ENCODE measurements around the gene CACNA1E.

The CACNA1E gene

GRCh38 chr1:181659321-181659957 is 176.1 kb downstream of the CACNA1E start:
- Mint-ChIP-seq H3K27me3 (ENCODE audit: low read depth) (peaks cover 9% of the 10 kb centered on the region), H3K27ac (no peak overlapping the region), H3K4me1 (ENCODE audit: low read depth) (no peaks in the 10 kb centered on the region), H3K9me3 (no peaks in the 10 kb centered on the region), H3K36me3 (ENCODE audit: low read depth) (no peaks in the 10 kb centered on the region), H3K4me3 (no peak overlapping the region)
- DNase-seq (ENCODE audit: low spot score), result no peak

- H3K27ac Mint-ChIP-seq, result no peak overlapping the region
- H3K4me3 Mint-ChIP-seq, result no peak overlapping the region
- no peaks in the 10 kb centered on the region for H3K36me3 Mint-ChIP-seq (ENCODE audit: low read depth)
- DNase-seq (ENCODE audit: low spot score), result no peak
- no peaks in the 10 kb centered on the region for H3K4me1 Mint-ChIP-seq (ENCODE audit: low read depth)
- H3K27me3 Mint-ChIP-seq (ENCODE audit: low read depth), result peaks cover 12% of the 10 kb centered on the region
- H3K9me3 Mint-ChIP-seq, result no peaks in the 10 kb centered on the region
Observed at GRCh38 chr1:181660621-181661020, 177.3 kb downstream of the CACNA1E start.

- Mint-ChIP-seq H3K4me1 (ENCODE audit: low read depth) (no peaks in the 10 kb centered on the region), H3K27me3 (ENCODE audit: low read depth) (peaks cover 14% of the 10 kb centered on the region), H3K27ac (no peak overlapping the region), H3K9me3 (no peaks in the 10 kb centered on the region), H3K4me3 (no peak overlapping the region), H3K36me3 (ENCODE audit: low read depth) (no peaks in the 10 kb centered on the region)
- no peak for DNase-seq (ENCODE audit: low spot score)
Observed at GRCh38 chr1:181661569-181661968, 178.3 kb downstream of the CACNA1E start.

- H3K9me3 Mint-ChIP-seq, result no peaks in the 10 kb centered on the region
- no peak overlapping the region for H3K27ac Mint-ChIP-seq
- peaks cover 18% of the 10 kb centered on the region for H3K27me3 Mint-ChIP-seq (ENCODE audit: low read depth)
Observed at GRCh38 chr1:181662606-181663005, 179.3 kb downstream of the CACNA1E start.

GRCh38 chr1:181664543-181664942 is 181.2 kb downstream of the CACNA1E start:
- no peak for DNase-seq (ENCODE audit: low spot score)
- Mint-ChIP-seq H3K27ac (no peak overlapping the region), H3K4me3 (no peak overlapping the region), H3K9me3 (no peaks in the 10 kb centered on the region), H3K27me3 (ENCODE audit: low read depth) (peaks cover 11% of the 10 kb centered on the region), H3K4me1 (ENCODE audit: low read depth) (no peaks in the 10 kb centered on the region), H3K36me3 (ENCODE audit: low read depth) (no peaks in the 10 kb centered on the region)

More at GRCh38 chr1:181662606-181663005, 179.3 kb downstream of the CACNA1E start:
- no peak overlapping the region for H3K4me3 Mint-ChIP-seq
- DNase-seq (ENCODE audit: low spot score), result no peak
- H3K4me1 Mint-ChIP-seq (ENCODE audit: low read depth), result no peaks in the 10 kb centered on the region
- no peaks in the 10 kb centered on the region for H3K36me3 Mint-ChIP-seq (ENCODE audit: low read depth)

- DNase-seq (ENCODE audit: low spot score), result no peak
- H3K27me3 Mint-ChIP-seq (ENCODE audit: low read depth), result peaks cover 11% of the 10 kb centered on the region
- H3K36me3 Mint-ChIP-seq (ENCODE audit: low read depth), result no peaks in the 10 kb centered on the region
- no peaks in the 10 kb centered on the region for H3K9me3 Mint-ChIP-seq
- no peak overlapping the region for H3K27ac Mint-ChIP-seq
- no peaks in the 10 kb centered on the region for H3K4me1 Mint-ChIP-seq (ENCODE audit: low read depth)
- no peak overlapping the region for H3K4me3 Mint-ChIP-seq
Observed at GRCh38 chr1:181669246-181669645, 185.9 kb downstream of the CACNA1E start.

- H3K27me3 Mint-ChIP-seq (ENCODE audit: low read depth), result peaks cover 7% of the 10 kb centered on the region
- H3K36me3 Mint-ChIP-seq (ENCODE audit: low read depth), result no peaks in the 10 kb centered on the region
- no peaks in the 10 kb centered on the region for H3K9me3 Mint-ChIP-seq
- DNase-seq (ENCODE audit: low spot score), result no peak
- no peak overlapping the region for H3K4me3 Mint-ChIP-seq
- H3K27ac Mint-ChIP-seq, result no peak overlapping the region
- H3K4me1 Mint-ChIP-seq (ENCODE audit: low read depth), result no peaks in the 10 kb centered on the region
Observed at GRCh38 chr1:181674617-181675016, 191.3 kb downstream of the CACNA1E start.

- no peak overlapping the region for H3K27ac Mint-ChIP-seq
- DNase-seq (ENCODE audit: low spot score), result no peak
- peaks cover 7% of the 10 kb centered on the region for H3K27me3 Mint-ChIP-seq (ENCODE audit: low read depth)
- no peaks in the 10 kb centered on the region for H3K36me3 Mint-ChIP-seq (ENCODE audit: low read depth)
- no peaks in the 10 kb centered on the region for H3K4me1 Mint-ChIP-seq (ENCODE audit: low read depth)
- no peak overlapping the region for H3K4me3 Mint-ChIP-seq
- H3K9me3 Mint-ChIP-seq, result no peaks in the 10 kb centered on the region
Observed at GRCh38 chr1:181675091-181675917, 192.0 kb downstream of the CACNA1E start.

GRCh38 chr1:181675918-181676190 is 192.5 kb downstream of the CACNA1E start:
- Mint-ChIP-seq H3K4me1 (ENCODE audit: low read depth) (no peaks in the 10 kb centered on the region), H3K4me3 (no peak overlapping the region), H3K27ac (no peak overlapping the region), H3K36me3 (ENCODE audit: low read depth) (no peaks in the 10 kb centered on the region), H3K27me3 (ENCODE audit: low read depth) (peaks cover 7% of the 10 kb centered on the region), H3K9me3 (no peaks in the 10 kb centered on the region)
- no peak for DNase-seq (ENCODE audit: low spot score)

- Mint-ChIP-seq H3K4me3 (no peak overlapping the region), H3K36me3 (ENCODE audit: low read depth) (no peaks in the 10 kb centered on the region), H3K27ac (no peak overlapping the region), H3K9me3 (no peaks in the 10 kb centered on the region), H3K4me1 (ENCODE audit: low read depth) (no peaks in the 10 kb centered on the region), H3K27me3 (ENCODE audit: low read depth) (peaks cover 7% of the 10 kb centered on the region)
- DNase-seq (ENCODE audit: low spot score), result no peak
Observed at GRCh38 chr1:181676269-181676668, 193.0 kb downstream of the CACNA1E start.

GRCh38 chr1:181680332-181680731 is 197.0 kb downstream of the CACNA1E start:
- Mint-ChIP-seq H3K4me3 (no peak overlapping the region), H3K27me3 (ENCODE audit: low read depth) (peaks cover 4% of the 10 kb centered on the region), H3K36me3 (ENCODE audit: low read depth) (no peaks in the 10 kb centered on the region), H3K9me3 (no peaks in the 10 kb centered on the region), H3K27ac (no peak overlapping the region), H3K4me1 (ENCODE audit: low read depth) (no peaks in the 10 kb centered on the region)
- no peak for DNase-seq (ENCODE audit: low spot score)

- Mint-ChIP-seq H3K4me3 (no peak overlapping the region), H3K27ac (no peak overlapping the region), H3K9me3 (no peaks in the 10 kb centered on the region), H3K4me1 (ENCODE audit: low read depth) (no peaks in the 10 kb centered on the region), H3K27me3 (ENCODE audit: low read depth) (peaks cover 3% of the 10 kb centered on the region), H3K36me3 (ENCODE audit: low read depth) (no peaks in the 10 kb centered on the region)
- DNase-seq (ENCODE audit: low spot score), result no peak
Observed at GRCh38 chr1:181680871-181681270, 197.6 kb downstream of the CACNA1E start.

GRCh38 chr1:181685211-181685610 is 201.9 kb downstream of the CACNA1E start:
- Mint-ChIP-seq H3K4me1 (ENCODE audit: low read depth) (no peaks in the 10 kb centered on the region), H3K36me3 (ENCODE audit: low read depth) (no peaks in the 10 kb centered on the region), H3K27ac (no peak overlapping the region), H3K9me3 (no peaks in the 10 kb centered on the region), H3K27me3 (ENCODE audit: low read depth) (peaks cover 5% of the 10 kb centered on the region), H3K4me3 (no peak overlapping the region)
- DNase-seq (ENCODE audit: low spot score), result no peak

- Mint-ChIP-seq H3K36me3 (ENCODE audit: low read depth) (no peaks in the 10 kb centered on the region), H3K4me1 (ENCODE audit: low read depth) (no peaks in the 10 kb centered on the region), H3K9me3 (no peaks in the 10 kb centered on the region), H3K4me3 (no peak overlapping the region), H3K27me3 (ENCODE audit: low read depth) (peaks cover 14% of the 10 kb centered on the region), H3K27ac (no peak overlapping the region)
- DNase-seq (ENCODE audit: low spot score), result no peak
Observed at GRCh38 chr1:181701891-181702290, 218.6 kb downstream of the CACNA1E start.

- Mint-ChIP-seq H3K36me3 (ENCODE audit: low read depth) (no peaks in the 10 kb centered on the region), H3K27ac (no peak overlapping the region), H3K27me3 (ENCODE audit: low read depth) (peaks cover 9% of the 10 kb centered on the region), H3K4me3 (no peak overlapping the region), H3K9me3 (no peaks in the 10 kb centered on the region), H3K4me1 (ENCODE audit: low read depth) (no peaks in the 10 kb centered on the region)
- no peak for DNase-seq (ENCODE audit: low spot score)
Observed at GRCh38 chr1:181704546-181704945, 221.2 kb downstream of the CACNA1E start.

Measured in T-helper 2 cell treated with Interferon-gamma antibody and Interleukin-4, amounts not matched to agents 5 μg/mL and 100 μg/mL, for 36 hours (primary cell).